Dendritic cell treated with granulocyte-macrophage colony-stimulating factor and Interleukin-4, amounts not matched to agents 40 ng/mL and 50 ng/mL, for 4 days (primary cell): Measurements from ENCODE around the gene AHCYL2.
"Not testable (repeated sequence)": the region's sequence is repeated elsewhere in the genome, so short reads cannot be mapped to it uniquely, and the experiment has no call there.

ENCODE experiments used
- H3K27ac Mint-ChIP-seq: one replicate; pipeline ENCODE4 v1.8.0; 2022; ENCODE audit warnings: mild to moderate bottlenecking, mixed read lengths
- H3K27me3 Mint-ChIP-seq: one replicate; pipeline ENCODE4 v1.8.0; 2022; ENCODE audit warnings: mild to moderate bottlenecking, mixed read lengths
- H3K36me3 Mint-ChIP-seq: one replicate; pipeline ENCODE4 v1.8.0; 2022; ENCODE audit warnings: low read depth, mixed read lengths
- H3K4me1 Mint-ChIP-seq: one replicate; pipeline ENCODE4 v1.8.0; 2022; ENCODE audit warnings: low read depth, mixed read lengths
- H3K4me3 Mint-ChIP-seq: one replicate; pipeline ENCODE4 v1.8.0; 2022; ENCODE audit warnings: mild to moderate bottlenecking, moderate library complexity, mixed read lengths
- H3K9me3 Mint-ChIP-seq: one replicate; pipeline ENCODE4 v1.8.0; 2022; ENCODE audit warnings: mixed read lengths
- intact Hi-C: fragments of 100-400 bp; cut with micrococcal nuclease; formaldehyde crosslinking; loops from one replicate; pipeline ENCODE4 v1.15.0; 2022

The AHCYL2 gene

GRCh38 chr7:129271500-129272355 is 46.9 kb downstream of the AHCYL2 start:
- Mint-ChIP-seq H3K27me3 (no peaks in the 10 kb centered on the region), H3K9me3 (peaks cover 11% of the 10 kb centered on the region), H3K36me3 (peaks cover 15% of the 10 kb centered on the region), H3K4me3 (no peak overlapping the region), H3K4me1 (peaks cover 18% of the 10 kb centered on the region), H3K27ac (no peak overlapping the region)
- intact Hi-C loops: loop anchor here (1.0 kb wide), 1 partner anchor 53 kb away; no protein-coding TSS in a partner anchor

- intact Hi-C loops: no loop called here
- peaks cover 14% of the 10 kb centered on the region for H3K4me1 Mint-ChIP-seq
- no peak overlapping the region for H3K4me3 Mint-ChIP-seq
- no peaks in the 10 kb centered on the region for H3K27me3 Mint-ChIP-seq
- H3K9me3 Mint-ChIP-seq: peaks cover 11% of the 10 kb centered on the region
- no peak overlapping the region for H3K27ac Mint-ChIP-seq
- H3K36me3 Mint-ChIP-seq: peaks cover 15% of the 10 kb centered on the region
These were observed 49.1 kb downstream of the AHCYL2 start for GRCh38 chr7:129273936-129274335.

- H3K4me1 Mint-ChIP-seq: no peaks in the 10 kb centered on the region
- peaks cover 11% of the 10 kb centered on the region for H3K9me3 Mint-ChIP-seq
- intact Hi-C loops: no loop called here
- peaks cover 15% of the 10 kb centered on the region for H3K36me3 Mint-ChIP-seq
- no peak overlapping the region for H3K4me3 Mint-ChIP-seq
- H3K27me3 Mint-ChIP-seq: no peaks in the 10 kb centered on the region
- H3K27ac Mint-ChIP-seq: no peak overlapping the region
These were observed 52.8 kb downstream of the AHCYL2 start for GRCh38 chr7:129277629-129278028.

GRCh38 chr7:129278688-129279087 is 53.9 kb downstream of the AHCYL2 start:
- intact Hi-C loops: no loop called here
- H3K27me3 Mint-ChIP-seq: no peaks in the 10 kb centered on the region
- peaks cover 8% of the 10 kb centered on the region for H3K9me3 Mint-ChIP-seq
- peaks cover 12% of the 10 kb centered on the region for H3K36me3 Mint-ChIP-seq
- no peak overlapping the region for H3K4me3 Mint-ChIP-seq
- H3K4me1 Mint-ChIP-seq: no peaks in the 10 kb centered on the region
- H3K27ac Mint-ChIP-seq: no peak overlapping the region

GRCh38 chr7:129279757-129280156 is 54.9 kb downstream of the AHCYL2 start:
- Mint-ChIP-seq H3K36me3 (peaks cover 1% of the 10 kb centered on the region), H3K27ac (no peak overlapping the region), H3K9me3 (no peaks in the 10 kb centered on the region), H3K27me3 (no peaks in the 10 kb centered on the region), H3K4me1 (peaks cover 5% of the 10 kb centered on the region), H3K4me3 (no peak overlapping the region)
- intact Hi-C loops: no loop called here

- Mint-ChIP-seq H3K4me1 (peaks cover 13% of the 10 kb centered on the region), H3K27me3 (no peaks in the 10 kb centered on the region), H3K9me3 (no peaks in the 10 kb centered on the region), H3K27ac (no peak overlapping the region), H3K4me3 (no peak overlapping the region), H3K36me3 (no peaks in the 10 kb centered on the region)
- intact Hi-C loops: no loop called here
These were observed 56.3 kb downstream of the AHCYL2 start for GRCh38 chr7:129281163-129281562.

- intact Hi-C loops: no loop called here
- Mint-ChIP-seq H3K4me1 (peaks cover 13% of the 10 kb centered on the region), H3K9me3 (no peaks in the 10 kb centered on the region), H3K27me3 (no peaks in the 10 kb centered on the region), H3K27ac (no peak overlapping the region), H3K4me3 (no peak overlapping the region), H3K36me3 (no peaks in the 10 kb centered on the region)
These were observed 58.0 kb downstream of the AHCYL2 start for GRCh38 chr7:129282865-129283264.

- Mint-ChIP-seq H3K27ac (no peak overlapping the region), H3K36me3 (peaks cover 5% of the 10 kb centered on the region), H3K4me1 (peaks cover 13% of the 10 kb centered on the region), H3K4me3 (no peak overlapping the region), H3K27me3 (no peaks in the 10 kb centered on the region), H3K9me3 (no peaks in the 10 kb centered on the region)
- intact Hi-C loops: no loop called here
These were observed 59.1 kb downstream of the AHCYL2 start for GRCh38 chr7:129283936-129284335.

GRCh38 chr7:129285111-129285510 is 60.3 kb downstream of the AHCYL2 start:
- Mint-ChIP-seq H3K4me3 (no peak overlapping the region), H3K27ac (no peak overlapping the region), H3K27me3 (no peaks in the 10 kb centered on the region), H3K36me3 (peaks cover 15% of the 10 kb centered on the region), H3K9me3 (no peaks in the 10 kb centered on the region), H3K4me1 (peaks cover 13% of the 10 kb centered on the region)
- intact Hi-C loops: no loop called here

- H3K4me1 Mint-ChIP-seq: peaks cover 8% of the 10 kb centered on the region
- intact Hi-C loops: no loop called here
- no peak overlapping the region for H3K27ac Mint-ChIP-seq
- no peaks in the 10 kb centered on the region for H3K27me3 Mint-ChIP-seq
- H3K4me3 Mint-ChIP-seq: no peak overlapping the region
- no peaks in the 10 kb centered on the region for H3K9me3 Mint-ChIP-seq
- peaks cover 17% of the 10 kb centered on the region for H3K36me3 Mint-ChIP-seq
These were observed 68.0 kb downstream of the AHCYL2 start for GRCh38 chr7:129292861-129293260.

GRCh38 chr7:129295015-129295423 is 70.2 kb downstream of the AHCYL2 start:
- intact Hi-C loops: no loop called here
- Mint-ChIP-seq H3K27ac (no peak overlapping the region), H3K4me1 (peaks cover 8% of the 10 kb centered on the region), H3K36me3 (peaks cover 3% of the 10 kb centered on the region), H3K27me3 (no peaks in the 10 kb centered on the region), H3K4me3 (no peak overlapping the region), H3K9me3 (no peaks in the 10 kb centered on the region)

GRCh38 chr7:129298268-129298893 is 73.6 kb downstream of the AHCYL2 start:
- intact Hi-C loops: loop anchor here (2.0 kb wide), 1 partner anchor 80 kb away; no protein-coding TSS in a partner anchor
- no peak overlapping the region for H3K4me3 Mint-ChIP-seq
- H3K27ac Mint-ChIP-seq: no peak overlapping the region
- peaks cover 16% of the 10 kb centered on the region for H3K36me3 Mint-ChIP-seq
- H3K4me1 Mint-ChIP-seq: peaks cover 8% of the 10 kb centered on the region
- H3K27me3 Mint-ChIP-seq: no peaks in the 10 kb centered on the region
- peaks cover 8% of the 10 kb centered on the region for H3K9me3 Mint-ChIP-seq

GRCh38 chr7:129299889-129300288 is 75.1 kb downstream of the AHCYL2 start:
- no peak overlapping the region for H3K27ac Mint-ChIP-seq
- no peak overlapping the region for H3K4me3 Mint-ChIP-seq
- intact Hi-C loops: loop anchor here (2.0 kb wide), 1 partner anchor 81 kb away; no protein-coding TSS in a partner anchor
- peaks cover 5% of the 10 kb centered on the region for H3K4me1 Mint-ChIP-seq
- peaks cover 25% of the 10 kb centered on the region for H3K36me3 Mint-ChIP-seq
- H3K9me3 Mint-ChIP-seq: peaks cover 15% of the 10 kb centered on the region
- H3K27me3 Mint-ChIP-seq: no peaks in the 10 kb centered on the region

- H3K4me1 Mint-ChIP-seq, H3K4me3 Mint-ChIP-seq, H3K27me3 Mint-ChIP-seq, intact Hi-C loops, H3K27ac Mint-ChIP-seq: not testable (repeated sequence)
- Mint-ChIP-seq H3K36me3 (peaks cover 27% of the 10 kb centered on the region), H3K9me3 (peaks cover 18% of the 10 kb centered on the region)
These were observed 75.5 kb downstream of the AHCYL2 start for GRCh38 chr7:129300299-129300698.
